ENCODE results near the gene JAK2.
"Not testable (repeated sequence)": the region's sequence is repeated elsewhere in the genome, so short reads cannot be mapped to it uniquely, and the experiment has no call there.

Gene JAK2

GRCh38 chr9:5040730-5041389, 55.8 kb downstream of the JAK2 start:
- in situ Hi-C loops (cut with MboI; ENCODE audit: low sequenced_read_pairs), result no loop called here

GRCh38 chr9:5041390-5042115, 56.5 kb downstream of the JAK2 start:
- in situ Hi-C loops (cut with MboI; ENCODE audit: low sequenced_read_pairs), result no loop called here

GRCh38 chr9:5042661-5043178, 57.6 kb downstream of the JAK2 start:
- in situ Hi-C loops (cut with MboI; ENCODE audit: low sequenced_read_pairs), result no loop called here

GRCh38 chr9:5043381-5043780, 58.3 kb downstream of the JAK2 start:
- in situ Hi-C loops (cut with MboI; ENCODE audit: low sequenced_read_pairs), result no loop called here

GRCh38 chr9:5044160-5044559, 59.1 kb downstream of the JAK2 start:
- in situ Hi-C loops (cut with MboI; ENCODE audit: low sequenced_read_pairs), result no loop called here

- in situ Hi-C loops (cut with MboI; ENCODE audit: low sequenced_read_pairs), result no loop called here
Observed at GRCh38 chr9:5052838-5053237, 67.8 kb downstream of the JAK2 start.

GRCh38 chr9:5062631-5063030, 77.6 kb downstream of the JAK2 start:
- in situ Hi-C loops (cut with MboI; ENCODE audit: low sequenced_read_pairs), result no loop called here

- in situ Hi-C loops (cut with MboI; ENCODE audit: low sequenced_read_pairs), result no loop called here
Observed at GRCh38 chr9:5072871-5073270, 87.8 kb downstream of the JAK2 start.

- in situ Hi-C loops (cut with MboI; ENCODE audit: low sequenced_read_pairs), result no loop called here
Observed at GRCh38 chr9:5073701-5074100, 88.6 kb downstream of the JAK2 start.

- in situ Hi-C loops (cut with MboI; ENCODE audit: low sequenced_read_pairs), result no loop called here
Observed at GRCh38 chr9:5085993-5086392, 100.9 kb downstream of the JAK2 start.

GRCh38 chr9:5089737-5090136, 104.7 kb downstream of the JAK2 start:
- in situ Hi-C loops (cut with MboI; ENCODE audit: low sequenced_read_pairs), result no loop called here

- in situ Hi-C loops (cut with MboI; ENCODE audit: low sequenced_read_pairs), result no loop called here
Observed at GRCh38 chr9:5095795-5096194, 110.7 kb downstream of the JAK2 start.

- in situ Hi-C loops (cut with MboI; ENCODE audit: low sequenced_read_pairs), result no loop called here
Observed at GRCh38 chr9:5099466-5099865, 114.4 kb downstream of the JAK2 start.

GRCh38 chr9:5101127-5101526, 116.1 kb downstream of the JAK2 start:
- in situ Hi-C loops (cut with MboI; ENCODE audit: low sequenced_read_pairs), result not testable (repeated sequence)

GRCh38 chr9:5106517-5106916, 121.4 kb downstream of the JAK2 start:
- in situ Hi-C loops (cut with MboI; ENCODE audit: low sequenced_read_pairs), result not testable (repeated sequence)

GRCh38 chr9:5110867-5111681, 126.0 kb downstream of the JAK2 start:
- in situ Hi-C loops (cut with MboI; ENCODE audit: low sequenced_read_pairs), result no loop called here

GRCh38 chr9:5111696-5112095, 126.6 kb downstream of the JAK2 start:
- in situ Hi-C loops (cut with MboI; ENCODE audit: low sequenced_read_pairs), result no loop called here

GRCh38 chr9:5112109-5112592, 127.1 kb downstream of the JAK2 start:
- in situ Hi-C loops (cut with MboI; ENCODE audit: low sequenced_read_pairs), result no loop called here

GRCh38 chr9:5112646-5113045, 127.6 kb downstream of the JAK2 start:
- in situ Hi-C loops (cut with MboI; ENCODE audit: low sequenced_read_pairs), result no loop called here

- in situ Hi-C loops (cut with MboI; ENCODE audit: low sequenced_read_pairs), result no loop called here
Observed at GRCh38 chr9:5113523-5113922, 128.5 kb downstream of the JAK2 start.

GRCh38 chr9:5113994-5114748, 129.1 kb downstream of the JAK2 start:
- in situ Hi-C loops (cut with MboI; ENCODE audit: low sequenced_read_pairs), result no loop called here
